PC-9 (cell line): ENCODE results near the gene ZC3H12A.

Experiments
- EZH2 ChIP-seq: fragments of 200-600 bp; sonication (generic); IDR thresholded peaks from 2 replicates; pipeline ENCODE4 v1.8.0; 2017; ENCODE audit warnings: antibody characterized with exemption, low read depth
- TF ChIP-seq, protein P1 (sequence below): fragments of 200-600 bp; sonication (generic); conservative IDR thresholded peaks from 2 replicates; pipeline ENCODE4 v1.6.1; 2017; ENCODE audit warnings: mixed run types, antibody characterized with exemption, mild to moderate bottlenecking, moderate library complexity

DNA sequence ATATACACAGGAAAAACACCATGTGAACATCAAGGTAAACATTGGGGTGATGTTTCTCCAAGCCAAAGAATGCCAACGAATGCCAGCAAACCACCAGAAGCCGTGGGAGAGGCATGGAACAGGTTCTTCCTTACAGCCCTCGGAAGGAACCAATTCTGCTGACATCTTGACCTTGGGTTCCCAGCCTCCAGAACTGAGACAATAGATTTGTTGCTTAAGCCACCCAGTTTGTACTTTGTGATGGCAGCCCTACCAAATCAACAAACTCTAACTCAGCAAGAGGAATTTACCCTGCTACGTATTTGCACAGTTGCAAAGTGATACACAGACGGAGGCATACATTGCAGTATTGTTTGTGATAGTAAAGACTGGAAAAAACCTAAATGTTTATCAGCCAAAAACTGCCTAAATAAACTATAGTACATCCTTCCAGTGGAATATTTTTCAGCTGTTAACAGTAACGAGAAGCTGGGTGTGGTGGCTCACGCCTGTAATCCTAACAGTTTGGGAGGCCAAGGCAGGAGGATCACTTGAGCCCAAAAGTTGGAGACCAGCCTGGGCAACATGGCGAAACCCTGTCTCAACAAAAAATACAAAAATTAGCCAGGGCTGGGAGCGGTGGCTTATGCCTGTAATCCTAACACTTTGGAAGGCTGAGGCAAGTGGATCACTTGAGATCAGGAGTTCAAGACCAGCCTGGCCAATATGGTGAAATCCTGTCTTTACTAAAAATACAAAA, 12.5 kb upstream of the ZC3H12A start:
- no peak for TF ChIP-seq EZH2
- TF ChIP-seq, protein P1, sequence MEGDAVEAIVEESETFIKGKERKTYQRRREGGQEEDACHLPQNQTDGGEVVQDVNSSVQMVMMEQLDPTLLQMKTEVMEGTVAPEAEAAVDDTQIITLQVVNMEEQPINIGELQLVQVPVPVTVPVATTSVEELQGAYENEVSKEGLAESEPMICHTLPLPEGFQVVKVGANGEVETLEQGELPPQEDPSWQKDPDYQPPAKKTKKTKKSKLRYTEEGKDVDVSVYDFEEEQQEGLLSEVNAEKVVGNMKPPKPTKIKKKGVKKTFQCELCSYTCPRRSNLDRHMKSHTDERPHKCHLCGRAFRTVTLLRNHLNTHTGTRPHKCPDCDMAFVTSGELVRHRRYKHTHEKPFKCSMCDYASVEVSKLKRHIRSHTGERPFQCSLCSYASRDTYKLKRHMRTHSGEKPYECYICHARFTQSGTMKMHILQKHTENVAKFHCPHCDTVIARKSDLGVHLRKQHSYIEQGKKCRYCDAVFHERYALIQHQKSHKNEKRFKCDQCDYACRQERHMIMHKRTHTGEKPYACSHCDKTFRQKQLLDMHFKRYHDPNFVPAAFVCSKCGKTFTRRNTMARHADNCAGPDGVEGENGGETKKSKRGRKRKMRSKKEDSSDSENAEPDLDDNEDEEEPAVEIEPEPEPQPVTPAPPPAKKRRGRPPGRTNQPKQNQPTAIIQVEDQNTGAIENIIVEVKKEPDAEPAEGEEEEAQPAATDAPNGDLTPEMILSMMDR = no peak
